Ureter (tissue), 1 donor: ENCODE results near the gene SSH2. TPM values are rescaled to one million over a fixed set of nuclear protein-coding genes. Genes with fewer than 3 reads are reported as not detected.
"Not testable (repeated sequence)": the region's sequence is repeated elsewhere in the genome, so short reads cannot be mapped to it uniquely, and the experiment has no call there.

Experiments
- DNase-seq: peaks from one replicate; pipeline ENCODE4 v3.0.0-alpha.2; 2020; ENCODE audit warnings: low spot score
- total RNA-seq: library from RNA; stranded (reverse); gene quantifications from one replicate; pipeline ENCODE4 v1.2.4, GENCODE V29; 2023
- donor health status: DM: yes; HTN: yes; CAD: no.

SSH2 gene
- total RNA-seq, 1 donor from 2014 or later = 41.1 TPM

GRCh38 chr17:29665481-29665810, 264.6 kb downstream of the SSH2 start:
- no peak for DNase-seq

DNA sequence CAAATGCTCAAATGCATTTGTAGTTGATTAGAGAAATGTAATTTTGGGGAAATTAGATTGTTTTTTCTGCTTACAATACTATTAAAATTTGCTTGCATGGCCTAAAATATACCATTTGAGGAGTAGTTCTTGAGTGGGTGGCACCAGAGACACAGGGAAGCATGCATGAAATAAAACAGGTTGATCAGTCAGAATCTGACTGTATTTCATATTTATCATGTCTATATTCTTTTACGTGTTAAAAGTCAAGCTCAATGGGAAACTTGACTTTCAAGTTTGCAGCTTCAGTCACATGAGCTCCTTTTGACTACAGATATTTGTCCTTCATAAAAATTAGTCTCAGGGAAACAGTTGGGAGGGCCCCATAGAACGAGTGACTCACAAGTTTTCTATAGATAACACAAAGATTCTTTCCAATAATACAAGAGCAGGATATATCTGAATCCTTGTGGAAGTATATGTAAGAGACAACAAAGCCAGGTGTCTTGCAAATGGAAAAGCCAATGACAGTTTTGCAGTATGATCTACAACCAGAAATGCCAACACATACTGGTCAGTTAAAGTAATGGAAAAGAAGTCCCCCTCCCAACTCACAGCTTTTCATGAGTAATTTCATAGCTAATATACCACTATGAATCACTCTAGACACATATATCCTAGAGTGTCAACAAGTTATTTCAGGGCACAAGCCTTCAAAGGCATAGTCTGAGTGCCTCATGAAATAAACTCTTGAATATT, 265.1 kb downstream of the SSH2 start:
- DNase-seq = no peak

- no peak for DNase-seq
Observed at GRCh38 chr17:29663155-29663554, 266.9 kb downstream of the SSH2 start.

DNA sequence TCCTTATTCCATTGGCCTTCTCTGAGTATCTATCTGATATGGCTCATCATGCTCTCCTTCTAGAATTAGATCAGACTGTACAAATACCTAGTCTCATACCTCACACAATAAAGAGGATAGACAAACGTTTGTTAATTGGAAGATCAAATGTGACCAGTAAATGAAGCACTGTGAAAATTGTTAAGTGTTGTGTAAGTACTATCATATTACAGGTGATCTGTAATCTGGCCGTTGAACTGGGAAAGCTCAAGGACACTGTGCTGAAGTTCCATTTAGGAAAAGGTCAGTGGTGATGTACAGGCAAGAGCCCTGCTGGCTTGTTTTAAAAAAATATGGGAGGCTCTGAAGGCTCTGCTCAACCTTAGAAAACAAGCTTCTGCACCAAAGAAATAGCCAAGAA, 268.8 kb downstream of the SSH2 start:
- DNase-seq = no peak

DNA sequence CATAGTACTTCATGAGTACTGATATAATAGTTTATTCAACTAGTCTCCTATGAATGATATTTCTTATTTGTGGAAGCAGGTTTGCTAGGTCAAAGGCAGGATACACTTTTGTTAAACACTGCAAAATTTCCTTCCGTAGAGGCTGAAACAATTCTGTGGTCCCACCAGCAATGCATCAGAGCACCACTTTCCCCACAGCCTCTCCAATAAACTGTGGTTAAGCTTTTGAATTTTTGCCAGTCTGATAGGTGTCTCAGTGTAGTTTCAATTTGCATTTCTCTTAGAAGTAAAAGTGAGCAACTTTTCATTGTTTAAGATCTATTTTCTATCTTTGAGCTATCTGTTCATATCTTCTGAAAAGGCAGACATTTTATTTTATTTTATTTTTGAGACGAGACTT, 270.9 kb downstream of the SSH2 start:
- DNase-seq = no peak

- no peak for DNase-seq
Observed at GRCh38 chr17:29655323-29655722, 274.7 kb downstream of the SSH2 start.

GRCh38 chr17:29653995-29654714, 275.9 kb downstream of the SSH2 start:
- no peak for DNase-seq

- no peak for DNase-seq
Observed at GRCh38 chr17:29652976-29653375, 277.1 kb downstream of the SSH2 start.

- not testable (repeated sequence) for DNase-seq
Observed at GRCh38 chr17:29651913-29652312, 278.1 kb downstream of the SSH2 start.

GRCh38 chr17:29650396-29650795, 279.6 kb downstream of the SSH2 start:
- no peak for DNase-seq

DNA sequence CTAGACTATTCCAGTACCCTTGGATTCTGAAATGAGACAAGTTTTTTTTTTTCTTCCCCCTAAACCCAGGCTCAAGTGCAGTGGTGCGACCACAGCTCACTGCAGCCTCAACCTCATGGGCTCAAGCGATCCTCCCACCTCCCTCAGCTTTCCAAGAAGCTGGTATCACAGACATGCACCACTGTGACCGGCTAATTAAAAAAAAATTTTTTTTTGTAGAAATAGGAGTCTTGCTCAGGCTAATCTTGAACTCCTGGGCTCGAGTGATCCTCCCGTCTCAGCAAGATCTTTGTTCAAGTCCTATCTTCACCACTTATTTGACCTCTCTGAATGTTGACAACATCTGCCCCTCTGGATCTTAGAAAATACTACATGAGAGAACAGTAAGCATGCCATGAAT, 280.7 kb downstream of the SSH2 start:
- DNase-seq = no peak

DNA sequence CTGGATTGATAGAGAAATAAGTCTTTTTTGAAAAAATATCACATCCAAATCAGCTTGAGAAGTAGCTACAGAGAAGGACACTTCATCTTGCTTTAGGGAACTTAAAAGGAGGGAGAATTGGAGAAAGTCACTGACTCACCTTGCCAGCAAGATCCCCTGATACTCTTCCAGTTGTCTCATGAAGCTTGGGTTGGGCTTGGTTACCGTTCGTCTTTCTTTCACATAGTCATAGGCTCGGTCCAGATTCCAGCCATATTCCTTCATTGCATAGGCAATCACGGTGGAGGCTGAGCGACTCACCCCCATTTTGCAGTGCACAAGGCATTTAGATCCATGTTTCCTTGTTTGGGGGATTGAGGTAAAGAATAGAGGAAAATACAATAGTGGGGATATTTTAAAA, 282.0 kb downstream of the SSH2 start:
- DNase-seq = no peak

DNA sequence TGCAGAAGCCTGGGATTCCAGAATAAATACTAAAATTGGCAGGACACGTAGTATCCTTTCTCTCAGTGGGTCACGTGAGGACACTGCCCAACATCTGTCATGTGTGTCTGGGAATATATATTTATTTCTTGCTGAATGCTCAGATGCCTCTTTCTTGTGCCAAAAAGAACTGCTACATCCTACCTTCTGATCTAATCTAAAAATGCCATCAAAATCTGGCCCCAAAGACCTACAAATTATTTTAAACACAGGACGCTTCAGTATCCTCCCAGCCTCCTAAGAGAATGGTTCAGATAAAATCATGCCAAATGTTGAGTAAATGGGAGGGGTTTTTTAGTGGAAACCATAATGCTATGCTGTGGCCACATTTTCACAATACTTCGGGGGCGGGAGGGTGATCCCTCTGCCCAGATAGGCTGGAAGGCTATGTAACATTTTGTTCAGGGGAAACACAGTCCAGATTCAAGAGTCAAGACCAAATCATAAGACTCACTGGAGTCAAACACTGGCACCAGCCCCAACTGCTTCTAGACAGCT, 284.4 kb downstream of the SSH2 start:
- DNase-seq = peak; percentile 66

GRCh38 chr17:29643817-29644160, 286.2 kb downstream of the SSH2 start:
- DNase-seq = no peak

DNA sequence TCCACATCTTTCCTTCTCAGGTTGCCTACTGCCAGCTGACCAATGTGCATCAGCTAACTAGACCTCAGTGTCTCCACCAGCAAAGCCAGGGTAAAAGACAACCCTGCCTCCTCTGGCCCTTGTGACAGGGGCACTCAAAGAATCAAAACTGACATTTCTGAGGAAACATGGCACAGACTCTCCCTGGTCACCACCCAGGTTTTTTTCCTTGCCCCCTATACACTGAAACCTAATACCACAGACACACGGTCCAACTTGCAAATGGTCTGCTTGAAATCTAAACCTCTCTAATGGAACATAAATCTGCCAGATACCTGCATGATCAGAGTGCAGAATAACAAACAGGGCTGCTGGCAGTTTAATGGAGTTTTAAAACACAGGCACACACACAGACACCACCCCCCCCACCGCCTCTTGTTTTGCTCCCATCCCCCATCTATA, 287.8 kb downstream of the SSH2 start:
- DNase-seq = no peak

- DNase-seq = no peak
Observed at GRCh38 chr17:29640981-29641642, 288.9 kb downstream of the SSH2 start.

- DNase-seq = no peak
Observed at GRCh38 chr17:29640413-29640812, 289.6 kb downstream of the SSH2 start.

DNA sequence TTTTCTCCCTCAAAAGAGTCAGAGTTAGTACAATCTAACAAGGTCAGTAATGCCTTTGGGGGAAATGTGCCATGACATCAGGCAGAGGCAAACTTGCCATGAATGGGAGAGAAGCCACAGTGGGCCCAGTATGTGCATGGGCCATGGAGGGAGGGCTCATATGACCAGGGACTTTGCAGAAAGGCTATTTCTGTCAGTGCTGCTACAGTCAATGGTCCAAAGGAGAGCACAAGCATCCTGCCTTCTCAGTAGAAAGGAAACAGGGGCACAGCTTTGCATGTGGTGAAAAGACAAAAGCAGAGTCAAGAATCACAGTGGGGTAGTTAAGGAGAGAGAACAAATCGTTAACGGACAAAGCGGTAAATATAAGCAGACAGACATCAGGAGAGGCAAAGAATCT, 296.1 kb downstream of the SSH2 start:
- no peak for DNase-seq

DNA sequence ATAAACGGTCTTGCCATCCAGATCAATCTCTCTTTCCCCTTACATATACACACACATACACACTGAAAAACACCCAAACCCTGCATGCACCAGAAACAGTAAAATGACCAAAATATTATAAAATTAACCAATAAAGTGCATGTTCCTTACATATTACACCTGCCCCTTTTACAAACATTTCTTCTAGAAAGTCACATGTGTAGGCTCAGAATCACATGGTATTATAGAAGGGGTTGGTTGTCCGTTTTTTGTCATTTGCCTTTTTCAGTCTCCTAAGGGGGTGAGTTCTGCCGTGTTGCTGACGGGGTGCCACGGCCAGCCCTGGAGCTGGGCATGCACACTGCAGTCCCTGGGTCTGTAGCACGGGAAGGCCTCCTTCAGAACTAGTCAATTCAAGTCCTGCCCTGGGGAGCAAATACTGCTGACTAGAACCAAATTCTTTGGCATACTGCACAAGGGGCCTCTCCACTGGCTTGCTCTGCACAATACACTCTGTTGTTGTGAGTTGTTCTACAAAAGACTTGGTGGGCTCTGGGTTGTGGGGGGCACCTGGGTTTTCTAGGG, 299.3 kb downstream of the SSH2 start:
- DNase-seq = no peak

GRCh38 chr17:29629839-29630238, 300.2 kb downstream of the SSH2 start:
- no peak for DNase-seq

- DNase-seq = no peak
Observed at GRCh38 chr17:29628644-29629043, 301.4 kb downstream of the SSH2 start.

DNA sequence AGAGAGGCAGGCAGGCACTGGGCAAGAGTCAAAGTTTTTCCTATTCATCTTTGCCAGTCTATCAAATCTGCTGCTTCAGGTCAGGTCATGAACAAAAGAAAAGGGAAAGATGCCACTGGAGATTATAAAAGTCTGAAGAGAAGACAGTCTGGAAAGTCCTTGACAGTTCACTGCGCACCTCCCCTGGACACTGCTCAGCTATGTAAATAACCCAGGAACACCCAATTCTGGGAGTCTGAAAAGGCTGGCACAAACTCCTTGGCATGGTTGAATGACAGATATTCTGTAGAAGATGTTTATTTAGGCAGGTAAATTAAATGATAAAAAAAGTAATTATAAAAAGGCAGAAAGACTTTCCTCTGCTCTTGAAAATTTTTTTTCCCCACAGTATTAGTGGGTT, 302.1 kb downstream of the SSH2 start:
- no peak for DNase-seq
